PFSK-1 (cell line): ENCODE measurements around the gene RNF144B.

ENCODE experiments used
- FOXP2 ChIP-seq: optimal IDR thresholded peaks from 2 replicates; pipeline ENCODE3; 2011; ENCODE audit warnings: borderline replicate concordance, control low read depth, inconsistent platforms; ENCODE audit not compliant: insufficient read depth; ENCODE audit errors: extremely low read length, extremely low read depth
- POLR2AphosphoS5 ChIP-seq: IDR thresholded peaks from 2 replicates; pipeline ENCODE4 v1.6.1; 2012; ENCODE audit warnings: low read depth, mild to moderate bottlenecking, control low read depth, low read length, moderate library complexity
- SIN3A ChIP-seq: IDR thresholded peaks from 2 replicates; pipeline ENCODE4 v1.6.1; 2012; ENCODE audit warnings: mild to moderate bottlenecking, low read length, moderate library complexity, borderline replicate concordance; ENCODE audit not compliant: insufficient read depth

DNA sequence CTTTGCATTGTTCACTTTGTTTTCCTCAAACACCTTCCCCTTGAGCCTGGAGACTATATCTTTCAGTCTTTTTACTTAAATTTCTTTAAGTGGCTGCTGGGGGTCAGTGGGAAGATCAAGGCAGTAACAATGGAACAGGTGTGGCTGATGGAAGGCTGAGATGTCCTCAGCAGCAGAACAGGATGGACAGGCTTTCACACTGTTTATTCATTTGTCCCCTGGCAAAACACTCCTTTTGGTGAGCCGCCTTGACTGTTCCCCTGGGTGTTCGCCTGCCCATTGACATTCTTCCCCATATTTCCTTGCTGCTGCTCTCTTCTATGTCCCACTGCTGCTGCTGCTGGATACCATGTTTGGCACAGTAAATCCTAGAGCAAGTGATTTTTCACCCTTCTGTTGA lies 38.1 kb downstream of the RNF144B start:
- TF ChIP-seq POLR2AphosphoS5 (no peak), SIN3A (no peak), FOXP2 (no peak)
